GM12892 (cell line): ENCODE data around the gene EVC2.

Experiments used
- DNase-seq: peaks from one replicate; pipeline ENCODE4 v3.0.0; 2011; ENCODE audit not compliant: insufficient read length
- FAIRE-seq: peaks from 2 replicates; lab custom pipeline; 2011; peaks lifted over from hg19 to GRCh38; lab: Jason Lieb, UNC
- POLR2A ChIP-seq: IDR thresholded peaks from 2 replicates; pipeline ENCODE4 v1.6.1; 2011; ENCODE audit warnings: low read depth, low read length, control low read depth
- POLR2AphosphoS5 ChIP-seq: IDR thresholded peaks from 2 replicates; pipeline ENCODE4 v1.6.1; 2011; ENCODE audit warnings: low read depth, low read length, control low read depth
- TAF1 ChIP-seq: IDR thresholded peaks from 2 replicates; pipeline ENCODE4 v1.6.1; 2011; ENCODE audit warnings: low read depth, mild to moderate bottlenecking, control low read depth, low read length, borderline replicate concordance

EVC2 gene

DNA sequence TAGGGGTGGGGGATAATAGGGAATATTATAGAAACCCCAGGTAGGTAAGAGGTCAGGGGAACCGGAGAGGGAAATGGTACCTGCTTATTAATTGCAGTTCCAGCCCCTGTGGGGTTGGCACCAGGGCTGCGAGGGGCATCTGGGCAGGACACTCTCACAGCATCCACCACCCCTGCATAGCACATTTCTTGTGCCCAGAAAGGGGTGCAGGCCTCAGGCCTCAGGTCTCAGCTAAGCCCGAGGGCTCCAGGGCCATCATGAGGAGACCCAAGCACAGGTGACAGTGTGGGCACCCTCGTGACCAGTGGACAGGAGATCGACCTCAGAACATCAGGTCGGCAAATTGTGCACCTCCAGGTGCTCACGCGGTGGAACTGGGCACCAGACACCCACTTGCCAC is 164.7 kb downstream of the EVC2 start:
- DNase-seq (no peak), FAIRE-seq (no peak)
- TF ChIP-seq TAF1 (no peak), POLR2AphosphoS5 (no peak), POLR2A (no peak)

DNA sequence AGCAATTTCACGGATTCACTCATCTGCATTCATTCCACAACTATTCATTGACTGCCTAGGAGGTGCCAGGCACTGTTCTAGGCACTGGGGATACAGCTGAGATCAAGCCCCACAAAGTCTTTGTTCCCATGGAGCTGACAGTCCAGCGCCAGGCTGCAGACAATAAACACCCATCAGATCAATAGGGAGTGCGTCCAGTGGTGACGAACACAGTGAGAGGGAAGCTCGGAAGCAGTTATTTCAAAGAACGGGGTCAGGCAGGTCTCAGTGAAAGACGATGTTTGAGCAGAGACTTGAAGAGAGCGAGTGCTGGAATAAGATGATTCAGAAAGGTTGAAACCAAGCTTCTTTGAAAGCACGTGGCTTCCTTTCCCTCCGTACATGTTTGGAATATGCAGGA is 167.2 kb downstream of the EVC2 start:
- TF ChIP-seq TAF1, result no peak
- no peak for TF ChIP-seq POLR2AphosphoS5
- TF ChIP-seq POLR2A, result no peak
- FAIRE-seq, result no peak

DNA sequence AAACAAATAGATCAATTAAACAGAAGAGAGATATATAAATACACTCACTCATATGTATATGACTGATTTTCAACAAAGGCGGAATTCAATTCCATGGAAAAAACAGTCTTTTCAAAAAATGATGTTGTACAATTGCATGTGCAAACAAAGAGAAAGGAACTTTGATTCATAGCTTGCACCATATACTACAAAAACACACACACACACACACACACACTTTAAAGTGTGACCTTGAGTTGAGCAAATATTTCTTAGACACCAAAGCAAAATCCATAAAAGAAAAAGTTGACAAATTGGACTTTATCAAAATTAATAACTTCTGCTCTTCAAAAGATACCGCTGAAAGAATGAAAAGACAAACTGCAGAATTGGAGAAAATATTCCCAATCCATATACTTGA is 168.8 kb downstream of the EVC2 start:
- TF ChIP-seq TAF1 (no peak), POLR2AphosphoS5 (no peak), POLR2A (no peak)
- FAIRE-seq (no peak), DNase-seq (no peak)

More for the DNA sequence above, 167.2 kb downstream of the EVC2 start:
- DNase-seq, result no peak

GRCh38 chr4:5532100-5532499 is 176.3 kb downstream of the EVC2 start:
- TF ChIP-seq POLR2A (no peak), POLR2AphosphoS5 (no peak), TAF1 (no peak)
- FAIRE-seq (no peak), DNase-seq (no peak)

DNA sequence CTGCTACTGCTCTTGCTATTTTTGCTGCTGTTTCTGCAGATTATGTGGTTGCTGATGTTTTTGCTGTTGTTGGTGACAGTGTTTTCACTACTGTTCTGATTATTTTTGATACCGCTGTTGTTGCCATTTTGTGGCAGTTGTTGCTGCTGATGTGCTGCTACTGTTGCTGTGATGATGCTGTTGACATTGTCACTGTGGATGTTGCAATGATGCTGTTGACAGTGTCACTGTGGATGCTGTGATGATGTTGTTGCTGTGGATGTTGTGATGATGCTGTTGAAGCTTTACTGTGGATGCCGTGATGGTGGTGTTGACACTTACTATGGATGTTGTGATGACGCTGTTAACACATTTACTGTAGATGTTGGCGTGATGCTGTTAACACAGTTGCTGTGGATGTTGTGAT is 180.3 kb downstream of the EVC2 start:
- DNase-seq (no peak), FAIRE-seq (no peak)
- TF ChIP-seq POLR2AphosphoS5, result no peak
- no peak for TF ChIP-seq POLR2A
- no peak for TF ChIP-seq TAF1

DNA sequence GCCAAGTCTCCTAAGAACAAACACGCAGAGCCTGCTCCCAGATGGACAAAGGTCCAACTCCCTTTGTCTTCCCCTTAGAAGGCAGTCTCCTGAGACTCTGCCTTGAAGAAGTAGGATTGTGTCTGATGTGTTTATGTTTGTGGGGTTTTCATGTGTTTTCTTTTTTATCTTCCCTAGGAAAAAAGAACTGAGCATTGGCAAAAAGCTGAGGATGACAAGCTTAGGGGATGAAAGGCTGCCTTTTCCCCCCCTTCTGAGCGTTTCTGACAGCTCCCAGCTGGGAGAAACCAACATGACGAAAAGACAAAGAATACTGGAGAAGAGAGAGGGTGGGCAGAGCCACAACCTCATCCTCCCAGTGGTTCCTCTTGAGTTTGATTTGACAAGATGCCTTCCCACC is 181.1 kb downstream of the EVC2 start:
- no peak for FAIRE-seq
- DNase-seq, result no peak
- TF ChIP-seq POLR2A, result no peak
- no peak for TF ChIP-seq POLR2AphosphoS5
- TF ChIP-seq TAF1, result no peak

DNA sequence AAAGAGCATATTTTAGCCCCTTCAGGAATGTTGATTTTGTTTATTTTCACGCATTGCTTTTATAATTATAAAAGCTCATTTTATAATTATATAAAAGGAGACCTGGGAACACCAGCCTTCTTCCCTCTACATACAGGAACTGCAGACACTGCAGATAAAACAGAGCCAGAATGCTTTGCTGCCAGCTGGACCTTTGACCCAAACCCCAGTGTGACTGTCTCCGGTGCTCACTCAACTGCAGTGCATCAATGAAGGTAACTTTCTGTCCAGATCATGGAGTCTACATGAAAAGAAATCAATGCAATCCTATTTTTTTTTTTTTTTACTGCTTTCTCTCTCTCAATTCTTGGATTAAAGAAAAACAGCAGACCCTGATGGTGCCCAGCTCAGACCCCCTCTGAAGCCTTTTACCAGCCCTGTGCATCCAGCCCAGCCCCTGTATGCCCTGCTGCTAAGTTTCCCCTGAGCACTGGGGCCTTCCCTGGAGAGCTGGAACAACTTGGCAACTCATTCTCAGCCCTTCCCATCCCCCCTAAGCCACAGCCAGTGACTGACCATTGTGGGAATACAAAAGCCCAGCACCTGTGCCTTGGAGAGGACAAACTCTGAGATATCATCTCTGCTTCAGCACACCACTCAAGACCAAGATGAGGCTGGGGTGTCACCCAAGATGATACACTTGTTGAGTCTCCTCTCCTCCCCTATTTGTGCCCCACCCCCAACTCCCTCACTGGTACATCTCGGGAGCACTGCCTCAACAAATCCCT is 182.1 kb downstream of the EVC2 start:
- TF ChIP-seq TAF1 (no peak), POLR2AphosphoS5 (no peak), POLR2A (no peak)
- FAIRE-seq, result no peak
- no peak for DNase-seq

DNA sequence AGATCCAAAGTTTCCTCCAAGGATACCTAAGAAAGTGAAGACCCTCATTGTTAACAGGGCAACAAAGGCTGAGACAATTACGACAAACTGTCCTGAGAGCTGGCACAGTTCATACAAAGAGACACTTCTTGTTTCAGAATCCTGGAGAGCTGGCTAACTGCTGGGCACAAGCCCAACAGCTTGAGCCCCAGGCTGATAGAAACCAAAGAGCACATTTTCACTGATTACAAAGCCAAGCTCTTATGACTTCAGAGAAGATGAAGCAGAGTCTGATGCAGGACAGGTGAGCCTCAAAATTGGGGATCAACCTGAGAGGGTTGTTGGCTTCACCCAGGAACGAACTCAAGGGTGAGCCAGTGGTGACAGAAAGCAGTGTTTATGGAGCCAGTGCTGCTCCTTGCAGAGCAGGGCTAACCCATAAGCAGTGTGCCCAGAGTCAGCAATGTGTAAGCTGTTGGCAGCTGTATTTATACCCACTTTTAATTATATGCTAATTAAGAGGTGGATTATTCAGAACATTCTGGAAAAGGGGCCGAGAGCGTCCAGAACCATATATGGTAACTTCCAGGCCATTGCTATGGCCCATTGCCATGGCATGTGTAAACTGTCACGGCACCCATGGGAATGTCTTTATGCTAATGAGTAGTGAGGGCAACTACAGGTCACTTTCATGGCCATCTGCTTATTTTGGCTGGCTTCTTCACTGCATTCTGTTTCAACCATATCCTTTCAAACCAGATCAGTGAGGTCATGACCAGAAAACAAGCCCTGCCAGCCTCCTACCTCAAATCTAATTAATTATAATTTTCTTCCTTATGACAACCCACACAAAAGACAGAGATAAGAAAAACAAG is 183.7 kb downstream of the EVC2 start:
- FAIRE-seq (no peak), DNase-seq (no peak)
- TF ChIP-seq POLR2A (no peak), POLR2AphosphoS5 (no peak), TAF1 (no peak)

DNA sequence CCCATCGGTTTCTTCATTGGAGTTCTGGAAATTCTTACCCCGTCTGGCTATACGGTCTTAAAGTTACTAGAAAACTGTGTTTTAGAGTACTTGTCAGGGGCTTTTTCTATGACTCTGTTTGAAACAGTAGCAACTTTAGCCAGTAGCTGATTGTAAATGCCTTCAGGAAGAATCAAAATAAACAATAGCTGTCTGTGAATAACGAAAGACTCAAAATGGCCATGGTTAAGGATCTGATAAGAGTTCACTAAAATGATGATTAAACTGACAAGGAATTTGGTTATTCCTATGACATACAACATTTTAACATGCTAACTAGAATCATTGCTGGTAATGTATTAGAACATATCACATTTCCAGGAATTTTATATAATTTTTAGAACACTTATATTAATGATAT is 191.0 kb downstream of the EVC2 start:
- DNase-seq (no peak), FAIRE-seq (no peak)
- TF ChIP-seq POLR2A, result no peak
- TF ChIP-seq TAF1, result no peak
- TF ChIP-seq POLR2AphosphoS5, result no peak

- no peak for FAIRE-seq
- no peak for DNase-seq
- TF ChIP-seq POLR2A, result no peak
- TF ChIP-seq POLR2AphosphoS5, result no peak
- TF ChIP-seq TAF1, result no peak
Observed at GRCh38 chr4:5515646-5516045, 192.7 kb downstream of the EVC2 start.
